Measurements from ENCODE around the gene HOXD1.

DNA sequence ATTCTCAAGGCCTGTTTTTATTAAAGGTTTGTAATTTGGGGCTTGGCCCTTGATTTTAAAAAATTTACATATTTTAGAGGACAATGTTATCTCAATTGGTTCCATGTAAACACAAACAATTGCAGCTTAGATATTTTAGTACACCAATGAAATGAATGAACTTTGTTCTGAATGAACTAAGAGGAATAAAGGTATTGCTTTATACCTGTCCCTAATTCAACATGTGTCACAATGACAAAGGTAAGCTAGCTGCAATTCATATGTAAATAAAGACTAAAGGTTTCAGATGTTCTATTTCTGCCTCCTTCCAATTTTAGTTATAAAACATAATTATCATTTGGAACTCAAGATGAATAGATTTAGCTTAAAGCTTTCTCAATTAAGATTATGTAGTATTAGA lies 11.4 kb downstream of the HOXD1 start:
- TF ChIP-seq CTCF (conservative IDR thresholded peaks at IDR 0.05; ENCODE audit: low read depth, low read length) (no peak), SMC3 (IDR thresholded peaks at IDR 0.05; ENCODE audit: low read depth, low read length) (no peak), POLR2A (IDR thresholded peaks at IDR 0.05; ENCODE audit: low read depth, low read length) (no peak)
- TF ChIP-seq, protein P1, sequence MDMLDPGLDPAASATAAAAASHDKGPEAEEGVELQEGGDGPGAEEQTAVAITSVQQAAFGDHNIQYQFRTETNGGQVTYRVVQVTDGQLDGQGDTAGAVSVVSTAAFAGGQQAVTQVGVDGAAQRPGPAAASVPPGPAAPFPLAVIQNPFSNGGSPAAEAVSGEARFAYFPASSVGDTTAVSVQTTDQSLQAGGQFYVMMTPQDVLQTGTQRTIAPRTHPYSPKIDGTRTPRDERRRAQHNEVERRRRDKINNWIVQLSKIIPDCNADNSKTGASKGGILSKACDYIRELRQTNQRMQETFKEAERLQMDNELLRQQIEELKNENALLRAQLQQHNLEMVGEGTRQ (IDR thresholded peaks at IDR 0.05; ENCODE audit: low read depth, low read length): no peak

All from IMR-90 (cell line).